Mucosa of descending colon (tissue), 3 donors: ENCODE results near the gene ELL2. TPM values are rescaled to one million over a fixed set of nuclear protein-coding genes. Genes with fewer than 3 reads are reported as not detected.

Source experiments
- ATAC-seq: fragments of 200-7000 bp; cut with Tn5 transposase; one replicate; pipeline ENCODE4 v1.9.1; 2020; ENCODE audit warnings: mild to moderate bottlenecking, moderate library complexity
- DNase-seq, 3 donors: peaks; one replicate each; pipeline ENCODE4 v3.0.0-alpha.2; 2020
- H3K36me3 ChIP-seq: fragments of 200-600 bp; one replicate; pipeline ENCODE4 v1.8.0; 2021; ENCODE audit warnings: low read depth, mild to moderate bottlenecking
- H3K4me1 ChIP-seq: fragments of 200-600 bp; one replicate; pipeline ENCODE4 v1.8.0; 2021; ENCODE audit warnings: low read depth, mild to moderate bottlenecking
- H3K4me3 ChIP-seq: fragments of 200-600 bp; one replicate; pipeline ENCODE4 v1.8.0; 2021; ENCODE audit warnings: mild to moderate bottlenecking
- H3K9me3 ChIP-seq: fragments of 200-600 bp; one replicate; pipeline ENCODE4 v1.8.0; 2021; ENCODE audit warnings: mild to moderate bottlenecking
- CTCF ChIP-seq: fragments of 200-600 bp; IDR thresholded peaks from one replicate; pipeline ENCODE4 v1.8.0; 2022; ENCODE audit warnings: antibody characterized with exemption, mild to moderate bottlenecking
- intact Hi-C, 2 donors: fragments of 100-400 bp; cut with DNase I in 1 of 2; cut with micrococcal nuclease in 1 of 2; formaldehyde crosslinking; loops; one replicate each; pipeline versions ENCODE4 v1.11.0 to v1.11.1; 2022; cut with DNase I, micrococcal nuclease
- total RNA-seq, 3 donors: library from RNA; stranded (reverse); fragmentation: NEBNext Ultra II Directional in 2 of 3; extraction: Animal tissue kit (Norgen Biotek cat#: 25700) in 2 of 3; gene quantifications; one replicate each; pipeline versions ENCODE4 v1.2.1 to v1.2.4, GENCODE V29; 2021 to 2023
- donor health status: DM: no; HTN: no; CAD: no; lungs with moderate emphysema.
- donor health status: DM: no; HTN: no; CAD: no.
- donor health status: DM: no; HTN: yes; CAD: no.

The ELL2 gene
- total RNA-seq, 3 donors from 2014 or later: 26.9 to 42.7 (median 31.7) TPM

GRCh38 chr5:95948631-95949030 is 13.0 kb downstream of the ELL2 start:
- no peaks in the 10 kb centered on the region for H3K4me1 ChIP-seq
- no peaks in the 10 kb centered on the region for H3K36me3 ChIP-seq
- TF ChIP-seq CTCF: no peak
- no peak for ATAC-seq
- H3K9me3 ChIP-seq: no peaks in the 10 kb centered on the region
- DNase-seq: no peak
- intact Hi-C loops: no loop called here
- H3K4me3 ChIP-seq: no peak overlapping the region

GRCh38 chr5:95946451-95946850 is 15.2 kb downstream of the ELL2 start:
- no peak for TF ChIP-seq CTCF
- DNase-seq: no peak
- Histone ChIP-seq H3K36me3 (no peaks in the 10 kb centered on the region), H3K4me1 (no peaks in the 10 kb centered on the region), H3K4me3 (no peak overlapping the region), H3K9me3 (no peaks in the 10 kb centered on the region)
- ATAC-seq: no peak
- intact Hi-C loops: no loop called here

GRCh38 chr5:95942968-95943367 is 18.7 kb downstream of the ELL2 start:
- no peak for ATAC-seq
- Histone ChIP-seq H3K36me3 (no peaks in the 10 kb centered on the region), H3K4me3 (no peak overlapping the region), H3K4me1 (no peaks in the 10 kb centered on the region), H3K9me3 (no peaks in the 10 kb centered on the region)
- DNase-seq: no peak
- no peak for TF ChIP-seq CTCF
- intact Hi-C loops: no loop called here

- DNase-seq: no peak
- H3K36me3 ChIP-seq: no peaks in the 10 kb centered on the region
- no peaks in the 10 kb centered on the region for H3K4me1 ChIP-seq
- TF ChIP-seq CTCF: no peak
- intact Hi-C loops: no loop called here
- no peak for ATAC-seq
- no peaks in the 10 kb centered on the region for H3K9me3 ChIP-seq
- no peak overlapping the region for H3K4me3 ChIP-seq
Measured at GRCh38 chr5:95942414-95942813, 19.2 kb downstream of the ELL2 start.

- H3K4me1 ChIP-seq: no peaks in the 10 kb centered on the region
- ATAC-seq: no peak
- no peak for TF ChIP-seq CTCF
- intact Hi-C loops: no loop called here
- no peaks in the 10 kb centered on the region for H3K36me3 ChIP-seq
- H3K9me3 ChIP-seq: no peaks in the 10 kb centered on the region
- no peak overlapping the region for H3K4me3 ChIP-seq
- DNase-seq: no peak
Measured at GRCh38 chr5:95941756-95942155, 19.9 kb downstream of the ELL2 start.
